ENCODE data around the gene NCOA4. TPM values are rescaled to one million over a fixed set of nuclear protein-coding genes. Genes with fewer than 3 reads are reported as not detected.

The NCOA4 gene
- total RNA-seq, result 100 to 1,000 TPM; 140 to 189 (median 160) TPM

- peak within 1 kb of the TSS; percentile 86 to 92 (median 91) for H3K27ac ChIP-seq
- 1 to 2% methylated on average over 40 to 52 of the region's 59 CpGs for WGBS, 2 donors
- no peaks in the 10 kb centered on the region for H3K36me3 ChIP-seq
- DNase-seq, result peak; percentile 98 to 99
- H3K9me3 ChIP-seq, result no peaks in the 10 kb centered on the region
- peaks cover 38 to 40% of the 10 kb centered on the region in 2 donors for H3K4me1 ChIP-seq
- intact Hi-C loops (cut with DNase I), result no loop called here
- H3K27me3 ChIP-seq, result no peaks in the 10 kb centered on the region
- peak within 1 kb of the TSS; percentile 70 to 86 (median 77) for H3K4me3 ChIP-seq (replicated peaks in 1 of 3)
- TF ChIP-seq CTCF (IDR thresholded peaks at IDR 0.05) (peak in 5 of 6 experiments; percentile 24 to 59 (median 48)), POLR2A (IDR thresholded peaks at IDR 0.05) (peak; percentile 22 to 86)
Observed at GRCh38 chr10:46030091-46030937, at the start of gene NCOA4. Gene NCOA4 (minus strand): TSS chr10:46030623. CDS start chr10:46016680, 13,943 bp downstream.

GRCh38 chr10:46079831-46080585 is 49.6 kb upstream of the NCOA4 start:
- Histone ChIP-seq H3K4me3 (replicated peaks in 1 of 3) (no peak overlapping the region), H3K9me3 (no peaks in the 10 kb centered on the region), H3K27me3 (no peaks in the 10 kb centered on the region), H3K4me1 (no peaks in the 10 kb centered on the region), H3K36me3 (no peaks in the 10 kb centered on the region), H3K27ac (no peak overlapping the region)
- intact Hi-C loops (cut with DNase I), result no loop called here
- 70 to 78% methylated on average over 4 of the region's 4 CpGs for WGBS, 2 donors
- no peak for DNase-seq
- TF ChIP-seq POLR2A (IDR thresholded peaks at IDR 0.05), result no peak
- TF ChIP-seq CTCF (IDR thresholded peaks at IDR 0.05), result no peak

- no peaks in the 10 kb centered on the region for H3K4me1 ChIP-seq
- 78 to 81% methylated on average over 5 of the region's 5 CpGs for WGBS, 2 donors
- no peak overlapping the region for H3K4me3 ChIP-seq (replicated peaks in 1 of 3)
- TF ChIP-seq POLR2A (IDR thresholded peaks at IDR 0.05) (no peak), CTCF (IDR thresholded peaks at IDR 0.05) (no peak)
- no peak for DNase-seq
- intact Hi-C loops (cut with DNase I), result no loop called here
- H3K27me3 ChIP-seq, result no peaks in the 10 kb centered on the region
- H3K27ac ChIP-seq, result no peak overlapping the region
- no peaks in the 10 kb centered on the region for H3K9me3 ChIP-seq
- H3K36me3 ChIP-seq, result no peaks in the 10 kb centered on the region
Observed at GRCh38 chr10:46077731-46078413, 47.4 kb upstream of the NCOA4 start.

GRCh38 chr10:46077141-46077554 is 46.7 kb upstream of the NCOA4 start:
- H3K36me3 ChIP-seq, result no peaks in the 10 kb centered on the region
- no peaks in the 10 kb centered on the region for H3K4me1 ChIP-seq
- 77% methylated on average over 4 of the region's 4 CpGs for WGBS, 2 donors
- H3K4me3 ChIP-seq (replicated peaks in 1 of 3), result no peak overlapping the region
- no peaks in the 10 kb centered on the region for H3K9me3 ChIP-seq
- TF ChIP-seq POLR2A (IDR thresholded peaks at IDR 0.05) (no peak), CTCF (IDR thresholded peaks at IDR 0.05) (no peak)
- no peak overlapping the region for H3K27ac ChIP-seq
- intact Hi-C loops (cut with DNase I), result no loop called here
- no peak for DNase-seq
- H3K27me3 ChIP-seq, result no peaks in the 10 kb centered on the region
